IMR-90 (cell line): ENCODE measurements around the gene RASSF8. TPM values are rescaled to one million over a fixed set of nuclear protein-coding genes. Genes with fewer than 3 reads are reported as not detected.

Experiments used
- ATAC-seq: fragments of 200-7000 bp; cut with Tn5 transposase; 2 replicates; pipeline ENCODE4 v1.9.1; 2020; ENCODE audit warnings: low read depth, mild to moderate bottlenecking, moderate library complexity
- BruUV-seq: library from RNA; stranded (reverse); fragments of 400-500 nt; replicated peaks from 2 replicates; lab custom pipeline; 2021; lab: Mats Ljungman, UMichigan
- CTCF ChIA-PET: fragments of 300-600 bp; formaldehyde crosslinking; extraction: SDS; loops from one replicate; lab custom pipeline; 2021; ENCODE audit warnings: antibody characterized with exemption; lab: Yijun Ruan, JAX
- POLR2A ChIA-PET: fragments of 300-600 bp; sonication (Branson Sonifier 250); formaldehyde crosslinking; loops from one replicate; lab custom pipeline; 2022; ENCODE audit warnings: antibody characterized with exemption; ENCODE audit not compliant: unreplicated experiment; lab: Charles Lee
- DNase-seq: peaks from one replicate; pipeline ENCODE4 v3.0.0; 2013
- H2AFZ ChIP-seq: replicated peaks from 2 replicates; pipeline ENCODE3; 2013; ENCODE audit warnings: low read length, mild to moderate bottlenecking; ENCODE audit not compliant: poor library complexity
- H2AK5ac ChIP-seq: 2 replicates; pipeline ENCODE4 v1.6.1; 2013; ENCODE audit warnings: low read depth, low read length, inconsistent platforms
- H2AK9ac ChIP-seq: replicated peaks from 2 replicates; pipeline ENCODE3; 2013; ENCODE audit warnings: mild to moderate bottlenecking, low read depth, low read length, moderate library complexity; ENCODE audit not compliant: poor library complexity
- H2BK120ac ChIP-seq: 2 replicates; pipeline ENCODE4 v1.6.1; 2013; ENCODE audit warnings: low read depth, low read length, inconsistent platforms
- H2BK15ac ChIP-seq: 3 replicates; pipeline ENCODE4 v1.6.1; 2013; ENCODE audit warnings: low read depth, low read length, inconsistent platforms
- H2BK20ac ChIP-seq: 2 replicates; pipeline ENCODE4 v1.6.1; 2013; ENCODE audit warnings: low read depth, mild to moderate bottlenecking, inconsistent platforms, low read length, moderate library complexity
- H2BK5ac ChIP-seq: 2 replicates; pipeline ENCODE4 v1.6.1; 2013; ENCODE audit warnings: mild to moderate bottlenecking, low read depth, low read length, inconsistent platforms; ENCODE audit not compliant: poor library complexity, severe bottlenecking
- H3K14ac ChIP-seq: replicated peaks from 2 replicates; pipeline ENCODE4 v1.6.1; 2013; ENCODE audit warnings: low read depth, low read length, inconsistent platforms
- H3K18ac ChIP-seq: 2 replicates; pipeline ENCODE4 v1.6.1; 2013; ENCODE audit warnings: low read depth, low read length, control low read depth
- H3K23ac ChIP-seq: 2 replicates; pipeline ENCODE4 v1.6.1; 2013; ENCODE audit warnings: low read depth, low read length, inconsistent platforms
- H3K27ac ChIP-seq: 2 replicates; pipeline ENCODE4 v1.5.1; 2013; ENCODE audit warnings: mild to moderate bottlenecking, control low read depth, low read length; ENCODE audit not compliant: insufficient read depth
- H3K27me3 ChIP-seq: 2 replicates; pipeline ENCODE4 v1.6.1; 2013; ENCODE audit warnings: low read length; ENCODE audit not compliant: control insufficient read depth, insufficient read depth
- H3K36me3 ChIP-seq: 2 replicates; pipeline ENCODE4 v1.6.1; 2013; ENCODE audit warnings: low read length, mixed read lengths; ENCODE audit not compliant: control insufficient read depth, insufficient read depth
- H3K4ac ChIP-seq: 2 replicates; pipeline ENCODE4 v1.6.1; 2013; ENCODE audit warnings: low read depth, low read length, inconsistent platforms
- H3K4me1 ChIP-seq: 2 replicates; pipeline ENCODE4 v1.6.1; 2013; ENCODE audit warnings: low read length, mixed read lengths; ENCODE audit not compliant: control insufficient read depth, insufficient read depth
- H3K4me2 ChIP-seq: 2 replicates; pipeline ENCODE4 v1.6.1; 2013; ENCODE audit warnings: low read depth, mild to moderate bottlenecking, control low read depth, low read length, moderate library complexity
- H3K4me3 ChIP-seq: 2 replicates; pipeline ENCODE4 v1.5.1; 2013; ENCODE audit warnings: low read depth, mild to moderate bottlenecking, control low read depth, low read length, moderate library complexity; ENCODE audit not compliant: insufficient read depth
- H3K56ac ChIP-seq: 2 replicates; pipeline ENCODE4 v1.6.1; 2013; ENCODE audit warnings: low read length, inconsistent platforms; ENCODE audit not compliant: insufficient read depth; ENCODE audit errors: extremely low read depth
- H3K79me1 ChIP-seq, 2 experiments: 2 replicates each; pipeline ENCODE4 v1.6.1; 2013; ENCODE audit warnings: low read length in 2 of 2, inconsistent platforms in 1 of 2, low read depth in 1 of 2
- H3K9ac ChIP-seq: 2 replicates; pipeline ENCODE4 v1.6.1; 2013; ENCODE audit warnings: low read depth, low read length, control low read depth
- H3K9me1 ChIP-seq: 2 replicates; pipeline ENCODE4 v1.6.1; 2013; ENCODE audit warnings: low read length, inconsistent platforms; ENCODE audit not compliant: insufficient read depth
- H3K9me3 ChIP-seq: 2 replicates; pipeline ENCODE4 v1.6.1; 2013; ENCODE audit warnings: low read length; ENCODE audit not compliant: control insufficient read depth, insufficient read depth
- H4K20me1 ChIP-seq: 2 replicates; pipeline ENCODE4 v1.6.1; 2013; ENCODE audit warnings: low read length, inconsistent platforms; ENCODE audit not compliant: insufficient read depth
- H4K5ac ChIP-seq: 2 replicates; pipeline ENCODE4 v1.6.1; 2013; ENCODE audit warnings: mild to moderate bottlenecking, low read depth, low read length, control low read depth
- H4K8ac ChIP-seq, 2 experiments: 2 replicates each; pipeline ENCODE4 v1.6.1; 2013; ENCODE audit warnings: low read depth in 2 of 2, low read length in 2 of 2, control low read depth in 1 of 2, inconsistent platforms in 1 of 2
- H4K91ac ChIP-seq: 2 replicates; pipeline ENCODE4 v1.6.1; 2013; ENCODE audit warnings: low read depth, low read length, inconsistent platforms; ENCODE audit not compliant: insufficient read depth
- CEBPB ChIP-seq: IDR thresholded peaks from 2 replicates; pipeline ENCODE4 v1.6.1; 2012; ENCODE audit warnings: low read depth, low read length, improper control_type of control experiment
- CHD1 ChIP-seq: IDR thresholded peaks from 2 replicates; pipeline ENCODE4 v1.6.1; 2012; ENCODE audit warnings: low read depth, low read length, improper control_type of control experiment
- ELK1 ChIP-seq: fragments of 150-350 bp; IDR thresholded peaks from 2 replicates; pipeline ENCODE4 v1.6.1; 2016; ENCODE audit warnings: low read depth, mild to moderate bottlenecking, low read length, moderate library complexity, borderline replicate concordance
- FOS ChIP-seq: fragments of 150-350 bp; IDR thresholded peaks from 2 replicates; pipeline ENCODE4 v1.6.1; 2016; ENCODE audit warnings: low read depth, low read length
- MAZ ChIP-seq: IDR thresholded peaks from 2 replicates; pipeline ENCODE4 v1.6.1; 2012; ENCODE audit warnings: low read depth, mild to moderate bottlenecking, low read length, improper control_type of control experiment, moderate library complexity, borderline replicate concordance
- NFE2L2 ChIP-seq: fragments of 150-350 bp; IDR thresholded peaks from 2 replicates; pipeline ENCODE4 v1.6.1; 2016; ENCODE audit warnings: low read depth, mild to moderate bottlenecking, low read length
- POLR2A ChIP-seq: IDR thresholded peaks from 2 replicates; pipeline ENCODE4 v1.6.1; 2012; ENCODE audit warnings: mild to moderate bottlenecking, low read depth, low read length
- RCOR1 ChIP-seq: IDR thresholded peaks from 2 replicates; pipeline ENCODE4 v1.6.1; 2012; ENCODE audit warnings: mild to moderate bottlenecking, low read length, improper control_type of control experiment; ENCODE audit not compliant: insufficient replicate concordance
- RFX5 ChIP-seq: IDR thresholded peaks from 2 replicates; pipeline ENCODE4 v1.8.0; 2012; ENCODE audit warnings: low read depth, mild to moderate bottlenecking, low read length, moderate library complexity
- USF2 ChIP-seq: fragments of 150-350 bp; IDR thresholded peaks from 2 replicates; pipeline ENCODE4 v1.6.1; 2017; ENCODE audit warnings: mild to moderate bottlenecking, antibody characterized with exemption, low read length, low read depth
- WGBS, 2 experiments: methylation state at CpG; one replicate each; pipeline versions ENCODE4 v1.1.5 to v1.1.7; 2013; ENCODE audit warnings: missing lambda C conversion rate in 2 of 2; ENCODE audit not compliant: insufficient read length in 1 of 2; ENCODE audit errors: extremely low coverage in 2 of 2; 5-methylcytosine and 5-hydroxymethylcytosine counted together
- dilution Hi-C: fragments of 300-500 bp; cut with HindIII; formaldehyde crosslinking; loops from one replicate; pipeline ENCODE4 v1.14.3; 2018; ENCODE audit warnings: low sequenced_read_pairs; ENCODE audit not compliant: unreplicated experiment
- in situ Hi-C: fragments of 300-500 bp; cut with MboI; formaldehyde crosslinking; loops from 3 replicates; pipeline ENCODE4 v1.14.3; 2019; ENCODE audit warnings: low sequenced_read_pairs, inconsistent platforms, mixed read lengths
- intact Hi-C: fragments of 100-400 bp; cut with micrococcal nuclease; formaldehyde crosslinking; loops from 2 replicates; pipeline ENCODE4 v1.10.0; 2022
- polyA plus RNA-seq, 3 experiments: library from polyadenylated mRNA; depleted of rRNA; stranded (reverse); fragments of >200 nt; gene quantifications; 2 replicates each; pipeline ENCODE4 v1.2.3, GENCODE V29; 2012; ENCODE audit warnings: low replicate concordance in 1 of 3
- total RNA-seq: library from RNA; depleted of rRNA; stranded (reverse); fragments of >200 nt; gene quantifications from 2 replicates; pipeline ENCODE4 v1.2.3, GENCODE V29; 2012

RASSF8 gene
- total and polyA plus RNA-seq, 2 of the 4 experiments (the other 2 are of a cell fraction) = 10.8 to 50.5 TPM

DNA sequence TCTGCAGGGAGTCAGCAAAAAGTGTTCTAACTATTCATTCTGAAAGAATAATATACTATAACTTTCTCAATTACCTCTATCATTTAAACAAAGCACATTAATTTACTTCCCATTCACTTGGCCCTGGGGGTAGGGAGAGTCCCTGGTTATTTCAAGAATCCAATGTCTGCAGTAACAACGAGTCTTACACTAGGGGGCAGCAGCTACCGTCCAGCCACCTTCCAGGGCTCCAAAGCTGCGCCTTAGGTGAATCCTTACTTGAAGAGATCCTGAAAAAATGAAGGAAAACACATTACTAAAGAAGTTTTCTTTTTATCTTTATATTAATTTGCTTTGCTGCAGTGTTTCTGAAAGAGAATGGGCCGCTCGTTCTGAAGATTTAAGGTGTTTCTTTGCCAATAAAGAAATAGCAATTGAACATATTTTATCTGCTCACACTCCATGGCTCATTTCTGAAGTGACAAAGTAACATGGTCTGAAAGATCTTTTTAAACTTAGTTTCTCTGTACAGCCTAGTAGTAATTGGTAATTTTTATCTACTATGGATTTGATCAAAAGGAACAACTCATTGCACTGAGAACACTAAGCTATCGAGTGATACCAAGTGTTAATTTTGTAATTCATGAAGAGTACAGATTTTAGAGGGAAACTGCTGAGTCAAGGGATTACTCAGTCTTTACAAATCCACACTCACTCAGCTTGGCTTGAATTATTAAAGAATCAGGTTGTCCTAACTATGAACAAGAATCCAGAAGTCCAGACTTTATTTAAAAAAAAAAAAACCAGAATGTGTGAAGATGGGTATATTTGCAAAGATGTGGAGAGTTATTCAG lies 138.8 kb downstream of the RASSF8 start (continued):
- TF ChIP-seq ELK1 = no peak
- TF ChIP-seq FOS = no peak

GRCh38 chr12:26100666-26101349 lies 142.3 kb downstream of the RASSF8 start:
- no peak overlapping the region for H3K4me2 ChIP-seq
- no peak overlapping the region for H3K14ac ChIP-seq
- dilution Hi-C loops (no loop called here), intact Hi-C loops (no loop called here), in situ Hi-C loops (no loop called here)
- H2BK20ac ChIP-seq = no peak overlapping the region
- ChIA-PET POLR2A (no interaction called here), CTCF (no interaction called here)
- no peaks in the 10 kb centered on the region for H3K27me3 ChIP-seq
- H4K20me1 ChIP-seq = no peaks in the 10 kb centered on the region
- no peak overlapping the region for H3K56ac ChIP-seq
- no peak overlapping the region for H2AK9ac ChIP-seq
- BruUV-seq = no TSS peak
- H3K27ac ChIP-seq = no peak overlapping the region
- H4K8ac ChIP-seq = no peak overlapping the region
- H3K23ac ChIP-seq = no peak overlapping the region
- no peaks in the 10 kb centered on the region for H3K9me3 ChIP-seq
- no peaks in the 10 kb centered on the region; the same call in 1 of the 2 replicates for H3K36me3 ChIP-seq
- no peak overlapping the region for H2BK15ac ChIP-seq
- no peak overlapping the region for H2BK5ac ChIP-seq
- H4K91ac ChIP-seq = no peak overlapping the region
- H3K79me1 ChIP-seq = no peaks in the 10 kb centered on the region
- DNase-seq (no peak), ATAC-seq (no peak)
- H3K9me1 ChIP-seq = no peaks in the 10 kb centered on the region
- H2BK120ac ChIP-seq = no peak overlapping the region
- H2AFZ ChIP-seq = no peak overlapping the region
- H3K18ac ChIP-seq = no peak overlapping the region
- H4K5ac ChIP-seq = no peak overlapping the region
- H3K4me1 ChIP-seq = no peaks in the 10 kb centered on the region
- no peak overlapping the region for H3K4me3 ChIP-seq
- no CpG with 5 or more reads among the region's 8 CpGs for WGBS, 2 experiments
- no peak for TF ChIP-seq RFX5
- TF ChIP-seq POLR2A = no peak
- no peak for TF ChIP-seq CEBPB
- no peak for TF ChIP-seq USF2
- TF ChIP-seq CHD1 = no peak
- no peak for TF ChIP-seq MAZ
- TF ChIP-seq NFE2L2 = no peak
- no peak for TF ChIP-seq RCOR1
- H3K9ac ChIP-seq = no peak overlapping the region
- no peak overlapping the region for H3K4ac ChIP-seq
- H2AK5ac ChIP-seq = no peak overlapping the region
